ENCODE measurements around the gene AGBL3.
"Not testable (repeated sequence)": the region's sequence is repeated elsewhere in the genome, so short reads cannot be mapped to it uniquely, and the experiment has no call there.

AGBL3 gene

DNA sequence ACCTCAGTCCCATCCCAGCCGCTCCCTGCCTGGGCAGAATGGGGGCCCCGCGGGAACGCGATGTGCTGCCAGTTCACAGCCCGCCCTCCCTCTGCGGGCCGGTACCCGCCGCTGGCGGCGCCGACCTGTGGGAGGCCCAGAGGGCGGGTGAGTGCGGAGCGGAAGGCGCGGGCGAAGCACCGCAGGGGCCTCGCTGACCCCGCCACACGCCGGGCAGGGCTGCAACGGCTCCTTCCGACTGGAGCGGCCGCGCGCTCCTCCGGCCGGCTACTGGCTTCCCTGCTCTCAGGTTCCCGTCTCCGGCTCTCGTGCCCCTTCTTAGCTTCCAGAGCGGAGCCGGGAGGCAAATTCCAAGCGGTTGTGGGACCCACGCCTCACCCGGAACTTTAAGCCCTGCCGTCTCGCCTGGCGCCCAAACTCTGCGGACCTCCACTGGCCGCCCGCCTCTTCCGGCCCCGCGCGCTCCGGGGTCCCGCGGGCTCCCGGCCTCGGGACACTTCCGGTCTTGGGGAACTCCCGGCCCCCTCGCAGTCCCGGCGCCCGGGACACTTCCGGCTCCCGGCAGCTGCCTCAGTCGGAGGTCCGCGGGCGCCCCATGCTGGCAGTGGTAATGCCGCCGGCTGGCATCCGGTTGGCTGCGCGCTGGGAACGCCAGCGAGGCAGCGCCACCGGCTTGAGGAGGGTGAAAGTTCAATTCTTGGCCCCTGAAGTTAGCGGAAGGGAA lies 184.1 kb downstream of the AGBL3 start, which contains the start of gene CYREN:
Gene CYREN, minus strand, starts transcription at position 434 of the 724 bp plus-strand sequence. CDS start 1,785 bp downstream, outside the sequence.
- DNase-seq: peak; percentile 95

GRCh38 chr7:135170998-135171481 lies 184.7 kb downstream of the AGBL3 start:
- not testable (repeated sequence) for DNase-seq

DNA sequence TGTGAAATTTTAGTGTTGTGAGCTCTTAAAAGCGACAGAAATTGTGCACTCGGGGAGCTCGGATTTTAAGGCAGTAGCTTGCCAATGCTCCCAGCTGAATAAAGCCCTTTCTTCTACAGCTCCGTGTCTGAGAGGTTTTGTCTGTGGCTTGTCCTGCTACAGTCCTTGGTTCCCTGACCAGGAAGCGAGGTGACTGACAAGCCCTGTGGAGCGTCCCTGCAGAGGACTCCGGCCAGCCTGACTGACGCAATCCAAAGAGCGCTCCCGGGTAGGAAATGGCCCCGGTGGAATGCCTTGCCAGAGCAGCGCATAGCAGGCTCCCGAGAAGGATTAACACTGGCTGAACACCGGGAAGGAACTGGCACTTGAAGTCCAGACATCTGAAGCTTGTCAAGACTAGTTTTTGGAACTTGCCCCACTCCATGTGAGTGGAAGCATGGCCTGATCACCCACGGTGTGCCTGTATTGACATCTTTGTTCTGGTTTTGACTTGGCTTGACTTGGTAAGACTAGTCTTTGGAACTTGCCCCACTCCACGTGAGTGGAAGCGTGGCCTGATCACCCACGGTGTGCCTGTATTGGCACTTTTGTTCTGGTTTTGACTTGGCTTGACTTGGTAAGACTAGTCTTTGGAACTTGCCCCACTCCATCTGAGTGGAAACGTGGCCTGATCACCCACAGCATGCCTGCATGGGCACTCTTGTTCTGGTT lies 185.4 kb downstream of the AGBL3 start:
- DNase-seq: not testable (repeated sequence)

DNA sequence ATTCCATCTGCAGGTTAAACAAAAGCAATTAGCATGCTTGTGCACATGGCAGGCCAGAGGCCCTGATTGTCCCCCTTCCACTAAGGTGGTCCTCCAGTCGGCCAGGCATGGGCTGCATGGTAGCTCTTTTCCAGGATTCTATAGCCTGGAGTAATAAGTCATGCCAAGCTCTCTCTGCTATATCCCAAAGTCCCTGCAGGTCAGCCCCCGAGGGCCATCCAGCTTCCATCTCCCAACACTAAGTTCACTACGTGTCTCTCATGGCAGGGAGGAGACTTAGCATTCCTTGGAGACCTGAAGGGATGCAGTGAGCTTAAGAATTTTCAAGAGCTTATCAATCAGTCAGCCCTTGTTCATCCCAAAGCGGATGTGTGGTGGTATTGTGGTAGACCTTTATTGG lies 187.6 kb downstream of the AGBL3 start:
- DNase-seq: not testable (repeated sequence)

- no peak for DNase-seq
These were observed 188.6 kb downstream of the AGBL3 start for GRCh38 chr7:135174941-135175340.

GRCh38 chr7:135175931-135176330 lies 189.6 kb downstream of the AGBL3 start:
- DNase-seq: no peak

DNA sequence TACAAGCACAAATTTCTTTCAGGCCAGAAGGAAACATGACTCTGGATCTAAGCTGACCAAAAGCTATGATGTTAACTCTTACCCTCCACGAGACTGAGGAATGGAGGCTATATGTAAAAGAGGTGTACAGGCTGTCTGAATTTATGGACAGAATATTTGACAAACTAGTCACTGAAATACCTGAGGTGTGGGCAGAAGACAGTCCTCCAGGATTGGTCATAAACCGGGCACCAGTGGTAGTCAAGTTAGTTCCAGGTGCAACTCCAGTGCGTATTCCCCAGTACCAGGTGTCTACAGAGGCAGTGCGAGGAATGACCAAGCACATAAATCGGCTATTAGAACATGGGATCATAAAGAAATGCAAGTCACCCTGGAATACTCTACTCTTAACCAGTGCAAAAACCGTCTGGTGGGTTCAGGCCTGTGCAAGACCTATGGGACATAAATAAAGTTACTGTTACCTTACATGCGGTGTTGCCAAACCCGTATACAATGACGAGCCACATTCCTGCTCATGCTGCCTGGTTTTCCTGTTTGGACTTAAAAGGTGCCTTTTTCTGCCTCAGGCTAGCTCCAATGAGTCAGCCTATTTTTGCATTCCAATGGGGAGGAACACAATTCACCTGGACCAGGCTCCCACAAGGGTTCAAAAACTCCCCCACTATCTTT lies 190.9 kb downstream of the AGBL3 start:
- no peak for DNase-seq

GRCh38 chr7:135178364-135178763 lies 192.1 kb downstream of the AGBL3 start:
- no peak for DNase-seq

DNA sequence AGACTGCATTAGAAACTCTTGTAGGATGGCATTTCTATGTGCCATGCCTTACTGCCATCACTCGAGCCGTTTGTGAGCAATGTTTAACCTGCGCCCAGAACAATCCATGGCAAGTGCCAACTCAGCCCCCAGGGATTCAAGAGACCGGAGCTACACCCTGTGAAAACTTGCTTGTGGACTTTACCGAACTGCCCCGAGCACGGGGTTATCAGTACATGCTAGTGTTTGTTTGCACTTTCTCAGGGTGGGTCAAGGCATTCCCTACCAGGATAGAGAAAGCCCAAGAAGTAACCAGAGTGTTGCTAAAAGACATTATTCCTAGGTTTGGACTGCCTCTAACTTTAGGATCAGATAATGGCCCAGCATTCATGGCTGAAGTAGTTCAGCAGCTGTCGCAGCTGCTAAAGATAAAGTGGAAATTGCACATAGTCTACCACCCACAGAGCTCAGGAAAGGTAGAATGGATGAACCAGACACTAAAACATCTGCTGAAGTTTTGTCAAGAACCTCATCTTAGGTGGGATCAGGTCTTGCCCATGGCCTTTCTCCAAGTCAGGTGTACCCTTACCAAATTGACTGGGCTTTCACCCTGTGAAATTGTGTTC lies 193.1 kb downstream of the AGBL3 start:
- DNase-seq: no peak

- no peak for DNase-seq
These were observed 193.8 kb downstream of the AGBL3 start for GRCh38 chr7:135180122-135180521.

GRCh38 chr7:135181261-135181928 lies 195.1 kb downstream of the AGBL3 start:
- no peak for DNase-seq

- DNase-seq: no peak
These were observed 195.8 kb downstream of the AGBL3 start for GRCh38 chr7:135181929-135182678.

DNA sequence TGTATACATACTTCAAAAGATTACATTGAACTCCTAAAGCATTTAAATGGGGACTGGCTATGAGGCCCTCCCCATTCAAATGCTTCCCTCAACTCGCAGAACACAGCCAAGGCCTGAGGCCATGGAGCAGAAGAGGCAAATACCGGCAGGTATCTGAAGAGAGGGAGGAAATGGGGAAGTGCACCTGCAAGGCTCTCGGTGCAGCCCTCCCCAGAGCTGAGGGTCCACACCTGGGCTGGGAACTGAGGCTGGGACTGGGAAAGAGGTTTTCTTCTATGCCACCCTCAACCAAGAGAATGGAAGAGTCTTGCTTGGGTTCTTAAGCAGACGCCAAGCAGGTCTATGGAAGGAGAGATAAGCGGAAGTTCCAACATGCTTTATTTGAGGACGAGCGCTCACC lies 197.2 kb downstream of the AGBL3 start:
- no peak for DNase-seq

- DNase-seq: no peak
These were observed 198.0 kb downstream of the AGBL3 start for GRCh38 chr7:135184254-135184841.

All from stimulated activated CD4-positive, alpha-beta T cell treated with anti-CD3 and anti-CD28 coated beads, Interleukin-1b, Interleukin-23, amount 100 ng/mL, for 48 hours (primary cell).